G401.6 (cell line): Measurements from ENCODE around the gene SRPX2.
A peak's percentile ranks its signal among the peaks of the same experiment; 100 is the strongest.

Source experiments
- FAIRE-seq: peaks from 2 replicates; lab custom pipeline; 2012; peaks lifted over from hg19 to GRCh38; lab: Jason Lieb, UNC

The SRPX2 gene, protein sequence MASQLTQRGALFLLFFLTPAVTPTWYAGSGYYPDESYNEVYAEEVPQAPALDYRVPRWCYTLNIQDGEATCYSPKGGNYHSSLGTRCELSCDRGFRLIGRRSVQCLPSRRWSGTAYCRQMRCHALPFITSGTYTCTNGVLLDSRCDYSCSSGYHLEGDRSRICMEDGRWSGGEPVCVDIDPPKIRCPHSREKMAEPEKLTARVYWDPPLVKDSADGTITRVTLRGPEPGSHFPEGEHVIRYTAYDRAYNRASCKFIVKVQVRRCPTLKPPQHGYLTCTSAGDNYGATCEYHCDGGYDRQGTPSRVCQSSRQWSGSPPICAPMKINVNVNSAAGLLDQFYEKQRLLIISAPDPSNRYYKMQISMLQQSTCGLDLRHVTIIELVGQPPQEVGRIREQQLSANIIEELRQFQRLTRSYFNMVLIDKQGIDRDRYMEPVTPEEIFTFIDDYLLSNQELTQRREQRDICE

DNA sequence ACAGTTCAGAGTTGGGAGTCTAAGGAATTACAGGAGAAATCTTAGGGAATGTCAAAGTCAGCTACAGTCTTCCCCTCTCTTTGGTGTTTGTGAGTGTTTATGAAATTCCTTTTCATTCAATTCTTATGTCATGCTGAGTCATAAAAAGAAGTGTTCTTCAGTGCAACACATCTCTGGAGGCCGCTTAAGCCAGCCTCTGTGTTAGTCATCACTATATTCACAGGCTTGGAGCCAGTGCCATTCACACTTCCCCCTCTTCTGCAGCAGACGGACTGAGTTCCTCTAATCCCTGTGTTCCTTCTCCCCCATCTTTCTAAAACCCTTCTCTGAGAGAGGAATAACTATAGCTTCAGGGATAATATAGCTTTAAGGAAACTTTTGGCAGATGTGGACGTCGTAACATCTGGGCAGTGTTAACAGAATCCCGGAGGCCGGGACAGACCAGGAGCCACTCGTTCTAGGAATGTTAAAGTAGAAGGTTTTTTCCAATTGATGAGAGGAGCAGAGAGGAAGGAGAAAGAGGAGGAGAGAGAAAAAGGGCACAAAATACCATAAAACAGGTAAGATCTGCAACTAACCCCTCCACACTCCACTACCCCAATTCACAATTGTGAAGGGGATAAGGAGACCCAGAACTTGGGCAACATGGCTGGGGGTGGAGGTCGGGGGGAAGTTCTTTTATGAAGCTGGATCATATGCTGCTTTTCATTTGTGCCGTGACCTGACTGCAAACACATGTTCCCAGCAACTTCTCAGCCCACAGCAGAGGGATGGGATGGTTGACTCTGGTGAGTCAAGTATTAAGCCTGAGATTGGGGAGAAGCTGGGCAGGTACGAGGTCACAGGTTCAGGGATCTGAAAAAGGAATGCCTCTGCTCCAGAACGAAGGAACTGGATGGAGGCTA is at the start of gene SRPX2:
Gene SRPX2 (plus strand): TSS at position 244 of the 905 bp plus-strand sequence. CDS start 2,124 bp downstream, outside the sequence.
- no peak for FAIRE-seq

DNA sequence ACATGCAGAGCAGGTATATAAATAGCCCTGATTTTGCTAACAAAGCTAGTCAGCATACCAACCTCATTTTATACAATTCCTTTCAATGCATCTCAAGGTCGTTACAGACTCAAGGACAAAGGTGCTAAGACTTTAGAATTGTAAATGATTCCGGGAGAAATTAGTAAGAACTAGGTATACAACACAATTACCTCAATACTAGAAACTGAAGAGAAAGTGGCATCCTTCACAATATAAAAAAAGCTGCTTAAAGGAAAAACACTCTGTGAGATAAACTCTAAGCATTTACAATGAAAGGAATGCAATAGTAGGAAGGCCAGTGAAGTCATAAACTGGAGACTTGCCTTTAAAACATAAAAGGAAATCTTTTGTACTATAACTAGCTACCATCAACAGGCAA is 47.4 kb upstream of the SRPX2 start:
- no peak for FAIRE-seq

DNA sequence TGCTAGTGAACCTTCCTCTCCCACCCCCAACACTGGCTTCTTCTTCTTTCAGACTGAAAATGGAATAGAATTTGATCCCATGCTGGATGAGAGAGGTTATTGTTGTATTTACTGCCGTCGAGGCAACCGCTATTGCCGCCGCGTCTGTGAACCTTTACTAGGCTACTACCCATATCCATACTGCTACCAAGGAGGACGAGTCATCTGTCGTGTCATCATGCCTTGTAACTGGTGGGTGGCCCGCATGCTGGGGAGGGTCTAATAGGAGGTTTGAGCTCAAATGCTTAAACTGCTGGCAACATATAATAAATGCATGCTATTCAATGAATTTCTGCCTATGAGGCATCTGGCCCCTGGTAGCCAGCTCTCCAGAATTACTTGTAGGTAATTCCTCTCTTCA is 44.5 kb upstream of the SRPX2 start:
- no peak for FAIRE-seq

DNA sequence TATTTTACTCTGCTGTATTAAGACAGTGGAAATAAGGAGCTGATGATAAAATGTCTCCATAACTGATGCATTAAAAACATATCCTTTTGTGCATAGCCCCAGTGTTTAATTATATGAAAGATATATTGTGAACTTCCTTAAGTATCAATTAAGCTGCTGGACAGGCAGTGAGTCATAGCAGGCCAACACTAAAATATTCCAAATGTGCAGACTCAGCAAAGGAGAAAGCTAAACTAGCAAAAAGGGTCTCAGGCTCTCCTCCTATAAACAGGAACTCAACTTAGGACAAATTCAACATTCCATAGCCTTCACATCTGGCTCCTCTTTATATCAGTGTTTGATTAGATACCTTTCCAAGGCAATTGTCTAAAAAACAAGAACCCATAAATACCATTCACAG is 43.7 kb upstream of the SRPX2 start:
- FAIRE-seq, result no peak

DNA sequence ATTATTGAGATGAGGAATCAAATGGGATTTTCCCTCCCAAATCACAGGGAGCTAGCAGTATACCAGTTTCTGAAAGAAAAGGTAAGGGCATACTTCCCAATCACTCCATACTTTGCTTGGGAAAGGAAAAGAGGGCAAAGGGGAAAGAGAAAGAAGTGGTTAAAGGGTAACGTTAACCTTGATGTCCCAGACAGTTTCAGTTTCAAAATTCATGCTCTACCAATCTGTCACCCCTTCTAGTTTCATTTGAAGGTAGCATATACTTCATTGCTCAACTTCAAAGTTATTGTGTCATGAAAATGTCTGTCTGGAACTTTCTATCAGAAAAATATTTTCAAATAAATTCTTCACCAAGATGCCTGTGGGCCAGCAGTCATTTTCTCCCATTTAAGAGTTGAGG is 43.2 kb upstream of the SRPX2 start:
- no peak for FAIRE-seq

DNA sequence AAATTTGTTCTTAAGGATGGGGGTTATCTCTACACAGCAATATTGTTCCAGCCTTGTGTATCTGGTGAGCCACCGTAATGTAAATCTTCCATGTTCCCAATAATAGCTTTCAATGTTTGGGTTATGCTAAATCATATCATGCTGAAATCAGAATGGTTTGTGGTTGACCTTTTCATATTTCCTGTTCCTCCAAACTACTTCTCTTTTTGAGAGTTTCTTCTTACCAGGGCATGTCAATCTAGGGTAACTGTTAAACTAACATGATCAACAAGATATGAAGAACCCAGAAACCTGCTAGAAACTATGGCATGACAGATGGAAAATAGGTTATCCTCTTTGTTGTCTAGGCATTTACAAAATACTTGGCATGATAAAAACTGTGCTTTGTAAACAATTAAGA is 37.2 kb upstream of the SRPX2 start:
- no peak for FAIRE-seq

DNA sequence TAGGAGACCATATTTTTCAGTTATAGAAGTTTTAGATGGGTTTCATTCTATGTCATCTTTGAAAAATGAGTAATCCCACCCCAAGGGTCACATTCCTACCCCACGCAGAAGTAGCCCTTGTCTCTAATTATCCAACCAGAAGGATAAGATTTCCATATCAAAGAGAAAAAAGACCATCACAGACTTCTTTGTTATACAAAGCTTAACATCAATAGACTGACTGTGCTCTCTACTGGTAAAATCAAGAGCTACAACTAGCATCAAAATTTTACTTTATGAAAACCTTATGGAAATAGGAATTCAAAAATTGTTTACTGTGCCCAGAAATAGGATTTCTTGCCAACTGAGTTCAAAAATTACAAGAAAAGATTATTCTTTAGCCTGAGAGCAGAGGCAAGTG is 34.4 kb upstream of the SRPX2 start:
- no peak for FAIRE-seq

DNA sequence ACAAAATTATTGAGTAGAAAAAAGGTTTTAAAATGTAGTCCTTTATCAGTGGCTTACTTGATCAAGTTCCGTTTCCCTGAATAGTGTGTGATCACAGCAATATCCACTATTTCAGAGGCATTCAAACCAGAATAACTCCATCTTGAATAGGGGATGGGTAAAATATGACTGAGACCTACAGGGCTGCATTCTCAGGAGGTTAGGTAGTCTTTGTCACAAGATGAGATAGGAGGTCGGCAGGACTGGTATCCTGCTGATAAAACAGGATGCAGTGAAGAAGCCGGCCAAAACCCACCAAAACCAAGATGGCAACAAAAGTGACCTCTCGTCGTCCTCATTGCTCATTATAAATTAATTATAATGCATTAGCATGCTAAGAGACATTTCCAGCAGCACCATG is 32.0 kb upstream of the SRPX2 start:
- no peak for FAIRE-seq

DNA sequence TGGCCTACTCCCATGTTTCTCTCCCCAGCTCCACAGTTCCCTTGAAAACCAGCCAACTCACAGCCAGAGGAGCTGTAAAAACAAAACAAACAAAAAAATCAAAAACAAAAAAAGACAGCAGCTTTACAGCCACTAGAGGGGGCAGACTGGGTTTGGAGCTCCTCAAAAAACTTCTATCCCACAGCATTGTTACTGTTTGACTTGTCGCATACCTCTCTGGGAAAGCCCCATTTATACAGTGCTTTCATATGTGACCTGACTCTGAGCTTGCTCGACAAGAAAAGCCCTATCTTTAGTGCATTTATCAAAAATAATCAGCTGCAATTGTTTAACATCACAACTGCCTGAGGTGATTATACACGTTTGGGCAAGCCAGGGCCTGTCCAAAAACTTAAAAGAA is 29.0 kb upstream of the SRPX2 start:
- FAIRE-seq, result peak; percentile 80

DNA sequence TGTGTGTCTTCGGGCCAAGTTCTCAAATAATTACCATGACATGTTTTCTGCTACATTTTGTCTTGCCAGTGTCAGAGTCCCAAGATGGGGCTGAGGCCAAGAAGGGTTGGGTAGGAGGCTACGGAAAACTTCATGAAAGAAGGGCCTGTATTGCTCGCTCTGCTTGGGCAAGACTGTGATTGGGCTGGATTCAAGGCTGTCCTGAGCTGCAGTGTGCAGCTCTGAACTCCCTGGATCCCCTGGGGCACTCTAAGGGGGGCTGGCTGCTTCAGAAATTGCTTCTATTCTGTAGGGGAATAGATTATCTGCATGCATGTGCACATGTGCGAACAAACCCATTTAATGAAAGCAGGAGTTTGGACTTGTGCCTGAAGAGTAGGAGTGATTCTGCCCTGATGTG is 21.0 kb upstream of the SRPX2 start:
- FAIRE-seq, result no peak

DNA sequence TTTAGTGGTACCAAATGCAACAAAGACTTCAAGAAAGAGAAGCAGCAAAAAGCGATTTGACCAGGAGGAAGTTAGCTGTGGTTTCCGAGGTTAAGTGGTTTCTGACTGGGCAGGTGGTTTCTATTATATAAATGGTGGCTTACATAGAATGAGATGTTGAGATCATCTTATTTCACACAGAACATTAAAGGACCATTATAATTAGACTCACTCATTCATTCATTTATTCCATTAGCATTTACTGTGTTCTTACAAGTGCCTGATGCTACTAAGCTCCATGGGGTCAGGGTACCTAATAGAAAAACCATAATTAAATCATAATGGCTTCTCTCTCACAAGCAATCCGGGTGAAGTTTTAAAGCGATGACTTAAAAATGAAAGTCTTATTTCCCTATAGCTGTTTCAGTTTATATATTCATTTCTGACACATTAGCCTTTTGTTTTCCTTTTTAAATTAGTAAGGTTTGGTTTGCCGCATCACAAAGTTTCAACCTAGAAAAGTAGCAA is 18.0 kb upstream of the SRPX2 start:
- FAIRE-seq, result no peak

DNA sequence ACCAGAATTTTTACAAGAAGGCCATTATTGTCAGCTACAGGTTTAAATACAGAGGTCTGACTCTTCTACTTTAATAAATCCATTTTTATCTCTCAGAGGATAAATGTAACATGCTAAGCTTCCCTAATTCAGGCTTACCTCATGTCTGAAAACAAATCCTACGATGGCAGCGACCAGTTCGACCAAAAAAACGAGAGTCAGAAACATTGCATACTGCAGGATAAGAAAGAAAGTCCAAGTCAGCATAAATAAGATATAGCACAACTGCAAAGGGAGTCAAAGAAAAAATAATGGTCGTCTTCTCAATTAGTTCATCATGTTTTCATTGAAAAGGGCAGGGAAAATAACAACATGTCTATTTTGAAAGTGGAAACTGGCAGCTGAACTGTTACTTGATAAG is 9.0 kb upstream of the SRPX2 start:
- no peak for FAIRE-seq

DNA sequence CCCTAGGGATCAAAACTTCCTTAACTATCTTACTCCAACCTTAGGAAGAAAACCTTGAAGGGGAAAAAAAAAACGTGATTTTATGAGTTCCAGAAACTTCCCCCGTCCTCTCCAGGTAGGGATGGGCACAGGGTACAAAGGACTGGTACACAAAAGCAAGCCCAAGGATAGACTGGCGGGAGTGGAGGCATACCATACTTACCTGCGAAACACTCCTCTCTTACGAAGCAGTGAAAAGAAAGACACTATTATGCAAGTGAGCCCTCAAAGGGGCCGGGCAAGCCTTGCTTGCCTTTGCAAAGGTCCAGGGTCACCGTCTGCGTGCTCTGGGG is 8.0 kb upstream of the SRPX2 start:
- no peak for FAIRE-seq

DNA sequence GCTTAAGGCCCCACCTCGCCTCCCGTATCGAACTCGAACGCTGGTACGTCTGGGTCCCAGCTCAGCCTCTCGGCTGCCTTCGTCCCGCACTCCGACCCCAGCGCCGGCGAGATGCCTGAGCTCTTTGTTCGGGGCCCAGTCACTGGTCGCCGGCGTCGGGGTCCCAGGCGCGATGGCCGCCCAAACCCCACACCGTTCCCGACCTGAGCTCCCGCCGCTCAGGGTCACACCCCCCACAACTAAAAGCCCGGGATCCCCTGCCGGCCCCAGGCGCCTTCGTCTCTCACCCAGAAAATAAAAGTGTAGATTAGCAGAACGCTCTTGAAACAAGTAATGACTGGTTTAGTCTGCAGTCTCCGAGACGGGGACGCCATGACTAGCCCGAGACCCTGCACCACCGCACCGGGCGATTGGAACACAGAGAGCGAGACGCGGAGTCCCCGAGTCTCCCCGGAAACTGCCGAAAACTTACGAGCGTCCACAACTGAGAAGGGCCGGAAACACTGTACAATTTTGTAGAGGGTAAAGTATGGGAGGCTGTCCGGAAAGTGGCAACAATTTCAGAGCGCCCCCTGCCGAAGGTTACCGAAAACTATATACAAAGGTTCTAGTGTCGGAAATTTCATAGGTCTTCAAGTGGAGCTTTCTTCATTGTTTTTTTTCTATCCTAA is 7.5 kb upstream of the SRPX2 start, which contains the start of gene TSPAN6:
Gene TSPAN6 (minus strand): TSS at position 486 of the 671 bp plus-strand sequence. CDS start 112 bp downstream, at position 374.
- peak; percentile 99 for FAIRE-seq

DNA sequence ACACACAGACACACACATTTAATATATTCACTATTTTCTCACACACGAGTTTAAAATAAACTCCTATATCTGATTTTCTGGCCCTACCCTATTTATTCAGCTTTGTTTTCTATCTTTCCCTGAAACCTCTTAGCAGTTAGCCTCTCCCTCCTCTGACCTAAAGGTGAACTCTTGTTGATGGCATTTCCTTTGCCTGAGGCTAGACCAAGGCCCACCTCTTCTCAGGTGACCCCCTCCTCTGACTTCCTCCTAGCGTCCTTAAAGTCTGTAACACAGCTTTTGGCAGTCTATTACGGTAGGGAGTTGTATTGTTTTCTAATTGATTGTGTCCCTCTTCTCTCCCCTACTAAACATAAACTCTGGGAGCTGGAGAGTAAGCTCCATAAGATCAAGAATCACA is 1.7 kb upstream of the SRPX2 start:
- no peak for FAIRE-seq

DNA sequence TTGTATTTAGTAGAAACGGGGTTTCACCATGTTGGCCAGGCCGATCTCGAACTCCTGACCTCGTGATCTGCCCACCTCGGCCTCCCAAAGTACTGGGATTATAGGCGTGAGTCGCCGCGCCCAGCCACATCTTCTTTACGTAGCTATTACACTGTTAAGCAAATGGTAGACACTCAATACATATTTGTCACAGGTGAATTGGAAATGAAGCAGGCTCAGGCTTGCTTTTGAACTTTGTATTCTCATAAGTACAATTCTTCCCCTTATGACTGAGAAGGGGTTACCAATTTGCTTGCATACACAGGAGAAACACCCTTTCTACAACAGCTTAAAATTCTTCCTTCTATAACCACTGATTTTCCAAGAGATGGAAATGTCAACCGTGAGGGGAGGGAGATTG is 787 bp upstream of the SRPX2 start:
- FAIRE-seq, result no peak

DNA sequence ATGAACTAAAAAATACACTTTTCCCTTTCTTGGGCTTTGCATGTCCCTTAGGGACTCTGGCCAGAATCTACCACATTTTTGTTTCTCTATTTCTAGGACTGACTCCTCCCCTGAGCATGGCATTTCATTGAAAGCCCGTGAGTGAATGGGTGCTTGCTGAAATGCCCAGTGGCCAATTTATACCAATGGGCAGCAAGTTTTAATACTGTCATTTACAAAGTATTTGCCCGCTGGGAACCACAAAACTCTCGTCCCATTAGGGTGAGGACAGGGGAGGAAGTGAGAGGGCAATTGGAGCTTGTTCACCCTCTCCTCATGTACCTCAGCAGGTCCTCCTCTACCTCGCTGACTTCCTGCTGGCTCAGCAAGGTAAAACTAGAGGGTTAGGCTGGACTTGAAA is 1.1 kb downstream of the SRPX2 start:
- no peak for FAIRE-seq

DNA sequence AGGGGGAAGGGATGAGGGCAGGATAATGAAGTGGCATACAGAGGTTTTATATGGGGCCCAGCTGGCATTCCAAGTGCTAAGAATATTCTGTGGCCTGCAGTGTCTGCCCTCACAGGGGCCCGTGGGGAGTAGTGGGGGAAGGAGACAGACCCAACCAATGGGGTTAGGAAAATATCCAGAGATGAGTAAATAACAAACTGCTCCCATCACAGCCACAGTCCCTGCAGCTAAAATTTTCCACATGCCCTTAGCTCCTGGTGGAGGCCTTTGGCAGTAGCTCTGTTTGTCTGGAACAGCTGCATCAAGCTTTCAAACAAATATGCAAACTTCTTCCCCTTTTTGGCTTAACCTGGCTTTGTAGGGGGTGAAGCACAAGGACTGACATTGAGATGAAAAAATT is 3.1 kb downstream of the SRPX2 start:
- FAIRE-seq, result no peak

DNA sequence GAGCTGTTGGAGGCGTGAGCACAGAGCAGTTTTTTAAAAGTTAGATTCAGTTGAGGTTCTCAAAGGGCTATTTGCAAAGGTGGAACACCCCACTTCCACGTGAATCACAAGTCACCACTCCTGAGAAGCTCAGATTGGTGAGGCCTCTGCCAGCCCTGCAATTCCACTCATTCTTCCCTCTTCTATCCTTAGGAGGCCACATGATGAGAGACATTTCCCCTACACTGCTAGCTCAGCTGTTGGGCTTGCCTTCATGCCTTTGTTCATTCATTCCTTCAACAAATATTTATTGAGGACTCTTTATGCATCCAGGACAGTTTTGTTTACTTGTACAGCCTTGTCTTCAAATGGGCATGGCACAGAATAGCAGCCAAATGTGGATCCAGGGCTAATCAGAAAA is 3.7 kb downstream of the SRPX2 start:
- no peak for FAIRE-seq

DNA sequence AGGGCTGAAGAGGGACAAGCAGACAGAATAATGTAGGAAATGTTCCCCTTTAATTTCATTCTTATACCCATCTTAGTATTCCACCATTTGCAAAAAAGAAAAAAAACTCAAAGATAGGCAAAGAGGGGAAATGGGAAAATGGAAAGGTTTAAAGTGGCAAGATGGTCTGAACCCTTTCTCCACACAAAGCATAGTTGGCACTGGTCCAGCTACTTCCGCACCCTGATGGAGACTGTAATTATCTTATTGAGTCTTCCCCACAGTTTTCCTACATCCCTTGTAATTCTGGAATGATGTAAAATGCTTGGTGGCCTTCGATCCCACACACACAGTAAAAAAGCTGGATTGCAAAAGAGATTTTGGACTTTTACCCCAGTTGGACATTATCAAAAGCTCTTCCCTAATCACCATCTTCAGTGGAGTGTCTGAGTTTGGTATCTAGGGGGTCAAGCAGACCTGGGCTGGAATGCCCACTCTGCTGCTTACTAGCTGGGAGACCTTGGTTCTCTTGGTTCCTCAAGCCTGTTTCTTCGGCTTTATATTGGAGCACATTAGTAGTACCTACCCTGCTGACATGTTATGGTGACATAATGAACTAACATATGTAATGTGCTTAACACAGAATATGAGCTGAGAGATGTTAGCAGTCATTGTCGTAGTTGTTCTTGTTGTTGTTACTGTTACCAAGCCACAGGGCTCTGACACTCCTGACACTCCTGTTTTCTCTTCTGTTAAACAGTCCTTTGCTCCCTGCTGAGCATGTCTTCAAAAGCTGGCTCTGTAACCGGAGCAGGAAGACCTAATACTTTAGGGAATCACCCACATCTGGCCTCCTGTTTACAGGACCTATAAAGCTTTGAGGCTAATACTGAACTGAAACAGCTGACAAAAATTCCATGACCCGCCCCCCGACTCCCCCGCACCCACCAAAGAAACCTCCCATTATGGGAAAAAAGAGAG is 4.7 kb downstream of the SRPX2 start:
- no peak for FAIRE-seq
